ENCODE results near the gene CIZ1.
"Not testable (repeated sequence)": the region's sequence is repeated elsewhere in the genome, so short reads cannot be mapped to it uniquely, and the experiment has no call there.

CIZ1 gene

DNA sequence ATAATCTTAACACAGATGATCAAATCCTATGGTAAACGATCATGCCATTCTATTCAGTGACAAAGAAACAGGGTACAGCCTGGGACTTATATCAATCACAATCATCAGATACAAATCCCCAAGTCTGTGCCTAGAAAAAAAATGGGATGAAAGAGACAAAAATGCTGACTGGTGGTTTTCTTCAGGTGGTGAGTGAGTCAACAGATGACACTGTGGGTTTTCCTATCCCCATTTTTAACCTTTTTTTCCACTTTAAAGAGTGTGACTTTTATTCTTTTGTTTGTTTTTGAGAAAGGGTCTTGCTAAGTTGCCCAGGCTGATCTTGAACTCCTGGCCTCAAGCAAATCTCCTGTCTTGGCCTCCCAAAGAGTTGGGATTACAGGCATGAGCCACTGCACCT is 3.2 kb downstream of the CIZ1 start:
- DNase-seq = no peak

DNA sequence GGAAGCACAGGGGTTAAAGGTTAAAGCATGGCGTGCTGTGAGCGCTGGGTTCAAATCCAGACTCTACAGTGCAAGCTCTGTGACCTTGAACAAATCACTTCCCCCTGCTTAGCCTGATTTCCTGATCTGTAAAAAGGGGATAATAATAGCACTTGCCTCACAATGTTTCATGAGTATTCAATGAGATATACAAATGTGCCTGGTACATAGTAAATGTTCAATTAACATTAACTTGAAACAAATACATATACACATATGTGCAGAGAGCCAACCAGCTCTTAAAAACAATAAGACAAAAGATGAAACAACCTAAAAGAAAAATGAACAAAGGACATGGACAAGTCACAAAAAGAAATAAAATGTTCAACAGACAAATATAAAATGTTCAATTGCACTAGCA is 4.0 kb downstream of the CIZ1 start:
- DNase-seq = no peak

DNA sequence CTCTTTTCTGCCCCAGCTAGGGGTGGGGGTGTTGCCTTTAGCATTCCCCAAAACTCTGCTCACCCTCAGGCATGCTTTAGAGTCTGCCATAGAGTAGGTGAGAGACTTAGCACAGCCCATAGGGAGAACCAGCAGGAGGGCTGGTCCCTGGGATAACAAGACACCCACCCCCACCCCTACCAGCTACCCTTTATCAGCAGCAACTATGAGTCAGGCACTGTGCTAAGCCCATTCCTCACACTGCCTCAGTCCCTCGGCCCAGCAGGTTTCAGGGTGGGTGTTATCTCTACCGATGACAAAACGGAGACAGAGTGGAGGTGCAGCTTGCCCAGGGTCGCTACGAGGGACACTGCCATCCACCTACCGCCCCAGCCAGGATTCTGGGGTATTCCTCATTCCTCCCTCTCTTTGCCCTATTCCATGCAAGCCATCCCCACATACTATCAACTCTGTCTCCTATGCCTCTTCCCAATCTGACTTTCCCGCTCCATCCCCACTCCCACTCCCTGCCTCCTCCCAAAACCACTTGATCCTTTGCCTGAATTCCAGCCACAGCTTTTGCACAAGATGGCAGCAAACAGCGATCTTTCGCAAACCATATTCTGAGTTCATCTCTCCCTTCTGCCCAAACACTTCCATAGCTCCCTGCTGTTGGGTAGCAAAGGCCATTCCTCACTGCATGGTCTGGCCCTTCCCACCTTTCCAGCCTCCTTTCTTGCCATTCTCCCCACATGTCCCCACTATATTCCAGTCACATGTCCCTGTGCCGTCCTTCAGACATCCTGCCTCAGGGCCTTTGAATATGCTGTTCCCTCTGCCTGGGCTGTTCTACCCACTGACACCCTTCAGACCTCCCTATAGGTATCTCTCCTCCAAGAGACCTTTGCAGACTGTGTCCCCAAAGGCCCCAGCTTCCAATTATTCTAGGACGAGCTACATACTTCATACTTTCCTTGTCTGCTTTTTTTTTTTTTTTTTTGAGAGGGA is 5.1 kb downstream of the CIZ1 start:
- DNase-seq = no peak

DNA sequence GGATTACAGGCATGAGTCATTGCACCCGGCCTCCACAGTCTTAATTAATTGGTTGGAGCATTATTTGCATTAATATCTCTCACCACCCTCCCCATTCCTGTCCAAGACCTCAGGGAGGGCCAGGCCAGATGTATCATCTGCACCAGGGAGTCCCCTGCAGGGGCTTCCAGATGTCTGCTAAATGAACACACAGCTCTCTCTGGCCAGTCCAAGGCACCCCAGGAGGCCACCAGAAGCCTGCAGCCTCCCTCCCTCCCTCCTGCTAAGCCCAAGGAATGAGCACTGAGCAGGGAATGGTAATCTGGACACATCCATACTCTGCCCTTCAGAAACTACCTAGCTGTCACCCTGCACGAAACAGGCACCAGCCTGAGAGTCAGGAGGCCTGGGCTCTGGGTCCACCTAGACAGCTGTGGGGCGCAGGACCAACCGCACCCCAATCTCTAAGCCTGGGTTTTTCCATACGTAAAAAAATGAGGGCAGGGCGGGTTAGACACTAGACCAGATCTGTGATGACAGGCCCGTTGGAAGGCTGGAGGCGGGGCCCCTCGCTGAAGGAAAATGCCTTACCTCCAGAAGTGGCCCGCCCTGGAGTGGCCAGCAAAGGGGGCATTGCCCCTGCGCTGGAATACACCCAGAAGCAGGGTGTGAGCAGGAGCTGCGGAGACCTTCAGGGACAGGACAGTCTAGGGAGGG is 8.3 kb downstream of the CIZ1 start:
- DNase-seq = no peak

DNA sequence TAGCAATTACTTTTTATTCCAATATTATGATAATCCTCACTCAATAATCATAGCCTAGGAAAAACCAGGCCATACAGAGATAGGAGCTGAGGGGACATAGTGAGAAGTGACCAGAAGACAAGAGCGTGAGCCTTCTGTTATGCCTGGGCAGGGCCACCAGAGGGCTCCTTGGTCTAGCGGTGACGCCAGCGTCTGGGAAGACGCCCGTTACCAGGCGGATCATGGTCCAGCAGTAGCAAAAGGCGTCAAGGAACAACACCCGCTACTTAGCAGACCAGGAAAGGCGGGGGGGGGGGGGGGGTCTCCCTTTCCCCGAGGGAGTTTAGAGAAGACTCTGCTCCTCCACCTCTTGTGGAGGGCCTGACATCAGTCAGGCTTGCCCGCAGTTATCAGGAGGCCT is 9.9 kb downstream of the CIZ1 start:
- not testable (repeated sequence) for DNase-seq

DNA sequence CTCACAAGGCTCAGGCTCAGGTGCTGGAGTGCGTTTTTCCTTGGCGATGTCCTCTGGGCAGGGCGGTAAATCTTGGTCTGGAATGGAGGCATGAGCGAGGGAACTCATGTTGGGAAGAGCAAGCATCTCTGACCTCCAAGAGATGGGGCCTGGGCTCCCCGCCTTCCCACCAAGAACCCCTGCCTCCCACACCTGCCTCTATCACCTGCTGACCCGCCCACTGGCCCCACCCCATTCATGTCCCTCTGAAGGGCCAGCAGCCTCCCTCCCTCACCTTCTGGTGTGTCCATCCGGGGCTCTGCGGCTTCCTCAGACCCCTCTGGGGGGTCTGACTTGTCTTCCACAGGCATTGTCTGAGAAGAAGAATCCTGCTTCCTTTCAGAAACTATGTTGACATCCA is 10.9 kb downstream of the CIZ1 start:
- DNase-seq = no peak

DNA sequence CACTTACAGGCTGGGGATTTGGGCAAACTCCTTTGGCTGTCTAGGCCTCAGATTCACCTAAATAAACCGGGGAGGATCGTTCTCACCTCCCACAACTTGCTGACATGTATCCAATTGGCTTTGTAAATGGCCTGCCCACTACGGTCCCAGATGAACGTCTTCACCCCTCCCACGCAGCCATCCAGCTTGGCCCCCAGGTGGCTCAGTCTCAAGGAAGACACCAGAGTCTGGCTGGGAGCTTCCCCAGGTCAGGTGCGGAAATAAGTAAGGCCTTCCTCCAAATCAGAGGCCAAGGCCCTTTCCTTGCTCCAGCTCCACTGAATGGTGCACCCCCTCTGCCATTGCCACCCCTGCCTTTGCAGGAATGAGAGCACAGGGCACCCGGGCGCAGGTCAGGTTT is 11.4 kb downstream of the CIZ1 start:
- no peak for DNase-seq

DNA sequence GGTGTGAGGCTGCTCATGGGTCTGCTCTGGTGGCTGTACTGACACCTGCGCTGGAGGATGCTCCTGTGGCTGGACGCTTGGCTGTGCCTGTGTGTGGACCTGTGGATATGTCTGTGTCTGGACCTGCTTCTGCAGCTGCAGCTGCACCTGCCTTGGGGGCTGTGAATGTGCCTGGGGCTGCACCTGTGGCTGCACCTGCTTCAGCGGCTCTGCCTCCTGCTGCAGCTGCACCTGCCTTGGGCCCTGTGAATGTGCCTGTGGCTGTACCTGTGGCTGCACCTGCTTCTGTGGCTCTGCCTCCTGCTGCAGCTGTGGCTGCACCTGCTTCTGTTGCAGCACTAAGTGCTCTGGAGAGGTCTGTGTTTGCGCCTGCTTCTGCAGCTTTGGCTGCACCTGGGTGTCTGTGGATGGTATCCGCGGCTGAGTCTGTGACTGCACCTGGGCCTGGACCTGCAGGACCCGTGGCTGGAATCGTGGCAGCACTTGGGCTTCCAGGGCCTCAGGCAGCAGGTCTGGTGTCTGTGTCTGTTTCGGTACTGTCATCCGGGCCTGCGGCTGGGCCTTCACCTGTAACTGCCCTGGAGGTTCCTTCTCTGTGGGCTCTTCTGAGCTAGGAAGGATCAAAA is 12.5 kb downstream of the CIZ1 start:
- DNase-seq = no peak

DNA sequence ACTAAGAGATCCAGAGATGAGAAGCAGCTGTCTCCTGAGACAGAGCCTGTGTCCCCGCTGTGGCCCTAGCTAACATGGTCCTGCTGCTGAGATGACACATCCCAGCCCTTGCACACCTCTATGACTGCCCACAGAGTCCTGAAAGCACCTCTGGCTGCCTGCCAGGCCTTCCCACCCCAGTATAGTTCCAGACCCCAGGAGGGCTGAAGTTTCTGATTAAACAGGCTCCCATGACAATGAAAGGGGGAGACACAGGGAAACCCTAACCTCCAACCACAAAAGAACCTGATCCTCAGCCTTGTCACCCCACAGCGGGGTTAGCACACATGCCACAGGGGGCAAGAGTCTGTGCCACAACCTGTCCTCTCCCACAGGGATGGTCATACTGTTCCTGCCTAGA is 15.6 kb downstream of the CIZ1 start:
- DNase-seq = no peak

DNA sequence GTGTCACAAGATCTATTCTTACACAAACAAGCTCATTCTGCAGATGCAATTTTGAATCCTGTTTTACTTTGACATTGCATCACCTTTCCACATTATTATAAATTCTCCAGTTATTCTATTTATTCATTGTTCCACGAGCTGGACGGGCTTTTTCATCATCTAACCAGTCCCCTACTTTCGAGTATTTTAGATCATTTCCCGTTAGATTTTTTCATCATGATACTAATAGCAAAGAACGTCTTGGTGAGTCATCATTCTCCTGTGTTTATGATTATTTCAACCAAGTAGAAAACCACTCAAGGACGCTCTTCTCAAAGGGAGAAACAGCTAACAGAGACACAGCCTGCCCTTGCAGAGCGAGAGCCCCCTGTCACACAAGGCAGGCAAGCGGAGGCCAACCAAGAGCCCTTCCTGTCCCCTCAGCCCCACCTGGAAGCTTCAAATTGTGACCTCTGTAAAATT is 16.2 kb downstream of the CIZ1 start:
- no peak for DNase-seq

DNA sequence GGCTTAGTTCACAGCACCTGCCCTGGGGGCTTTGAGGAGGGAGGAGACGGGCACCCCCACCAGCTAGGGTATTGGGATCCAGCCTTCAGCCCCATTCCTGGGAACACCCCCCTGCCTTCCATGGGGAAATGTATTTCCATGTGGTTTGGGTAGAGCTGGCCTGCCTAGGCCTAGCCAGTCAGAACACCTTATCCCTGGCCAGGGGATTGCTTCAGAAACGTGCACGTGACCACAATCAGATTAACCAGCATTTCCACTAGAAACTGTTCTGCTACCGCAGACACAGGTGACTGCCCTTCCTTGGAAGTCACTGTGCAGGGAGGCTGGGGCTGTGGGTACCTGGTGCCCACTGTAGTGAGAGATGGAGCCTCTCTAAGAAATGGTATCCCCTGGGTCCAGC is 17.3 kb downstream of the CIZ1 start:
- no peak for DNase-seq

DNA sequence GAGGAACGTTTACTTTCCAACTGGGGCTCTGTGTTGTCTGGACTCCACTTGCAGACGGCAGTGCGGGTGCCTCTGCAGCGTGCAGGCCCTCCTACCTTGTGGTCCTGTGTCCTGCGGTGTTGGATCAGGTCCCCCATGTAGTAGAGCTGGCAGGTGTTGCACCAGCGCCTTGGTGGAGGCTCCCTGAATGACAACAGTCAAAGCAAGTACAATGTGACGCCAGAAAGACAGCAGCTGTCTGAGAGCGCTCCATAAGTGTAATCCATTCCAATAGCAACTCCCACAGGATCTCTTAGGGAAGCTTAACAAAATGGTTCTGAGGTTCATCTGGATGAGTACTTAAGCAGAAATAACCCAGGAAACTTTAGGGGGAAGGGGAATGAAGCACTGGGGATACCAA is 21.4 kb downstream of the CIZ1 start:
- no peak for DNase-seq

DNA sequence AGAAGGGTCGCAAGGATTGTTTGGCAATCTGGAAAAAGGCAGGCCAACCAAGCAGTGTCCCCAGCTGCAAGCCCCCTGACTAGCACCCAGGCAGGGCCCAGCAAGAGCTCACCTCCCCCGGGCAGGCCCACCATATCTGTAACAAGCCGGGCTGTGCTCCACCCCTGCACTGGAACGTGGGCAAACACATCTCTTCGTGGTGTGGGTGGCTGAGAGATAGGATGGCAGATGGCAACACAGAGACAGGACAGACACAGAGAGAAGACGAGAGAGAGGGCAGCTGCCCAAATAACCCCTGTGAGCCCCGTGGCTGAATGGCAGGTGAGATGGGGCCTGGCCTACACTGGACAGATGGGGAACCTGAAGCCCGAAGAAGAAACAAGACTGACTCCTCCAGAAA is 21.9 kb downstream of the CIZ1 start:
- DNase-seq = no peak

DNA sequence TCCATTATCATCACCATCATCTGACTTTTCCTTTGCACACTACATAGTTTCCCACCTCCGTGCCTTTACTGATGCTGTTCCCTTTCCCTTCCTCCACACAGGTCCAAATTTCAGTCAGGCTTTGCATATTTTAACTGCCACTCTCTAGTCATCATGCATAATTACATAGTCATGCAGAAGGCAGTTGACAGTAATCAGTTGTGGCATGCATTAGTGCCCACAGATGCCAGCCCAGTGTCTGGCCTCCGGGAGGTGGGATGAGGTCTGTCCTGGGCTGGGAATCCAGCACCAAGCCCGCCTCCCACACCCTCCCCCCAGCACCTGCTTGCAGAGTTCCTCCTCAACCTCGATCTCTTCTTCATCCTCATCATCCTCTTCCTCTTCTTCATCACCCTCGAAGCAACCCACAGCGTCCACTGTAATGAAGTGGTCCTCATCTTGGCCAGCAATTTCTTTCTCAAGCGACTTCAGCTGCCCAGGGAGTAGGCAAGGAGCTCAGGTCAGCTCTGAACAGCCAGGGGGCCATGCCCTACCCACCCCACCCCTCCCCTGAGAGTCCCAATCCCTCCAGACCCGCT is 22.6 kb downstream of the CIZ1 start:
- DNase-seq = no peak

DNA sequence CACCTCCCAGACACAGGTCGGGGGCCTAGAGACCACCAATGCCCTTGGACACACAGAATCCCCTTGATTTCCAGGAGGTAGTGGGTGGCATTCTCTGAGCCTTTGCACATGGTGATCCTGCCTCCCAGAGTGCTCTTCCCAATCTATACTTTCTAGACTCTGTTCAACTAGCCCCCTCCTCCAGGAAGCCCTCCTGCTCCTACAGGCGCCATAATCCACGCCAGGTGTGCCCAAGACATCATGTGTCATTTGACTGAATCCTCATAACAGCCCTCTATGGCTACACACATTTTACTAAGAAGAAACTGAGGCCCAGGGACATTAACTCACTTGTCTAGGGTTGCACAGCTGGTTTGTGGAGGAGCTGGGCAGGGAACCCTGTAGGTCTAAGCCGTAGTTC is 24.2 kb downstream of the CIZ1 start:
- no peak for DNase-seq

DNA sequence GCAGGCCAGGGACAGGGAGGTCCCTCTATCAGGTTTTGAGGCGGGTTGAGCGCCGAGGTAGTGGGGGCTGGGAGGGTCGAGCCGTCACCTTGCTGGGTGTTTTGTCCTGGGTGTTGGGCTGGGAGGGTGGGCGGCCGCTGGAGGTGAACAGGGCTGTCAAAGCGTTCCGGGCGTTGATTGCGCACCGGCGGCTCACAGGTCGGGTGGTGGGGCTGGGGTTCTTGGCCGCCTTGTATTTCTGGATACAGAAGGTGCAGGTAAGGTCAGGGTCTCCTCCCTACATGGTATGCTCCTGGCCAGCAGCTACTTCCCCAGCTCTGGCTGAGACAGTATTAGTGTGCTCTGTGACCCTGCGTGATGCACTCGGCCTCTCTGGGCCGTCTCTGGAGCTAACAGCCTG is 25.2 kb downstream of the CIZ1 start:
- DNase-seq = no peak

DNA sequence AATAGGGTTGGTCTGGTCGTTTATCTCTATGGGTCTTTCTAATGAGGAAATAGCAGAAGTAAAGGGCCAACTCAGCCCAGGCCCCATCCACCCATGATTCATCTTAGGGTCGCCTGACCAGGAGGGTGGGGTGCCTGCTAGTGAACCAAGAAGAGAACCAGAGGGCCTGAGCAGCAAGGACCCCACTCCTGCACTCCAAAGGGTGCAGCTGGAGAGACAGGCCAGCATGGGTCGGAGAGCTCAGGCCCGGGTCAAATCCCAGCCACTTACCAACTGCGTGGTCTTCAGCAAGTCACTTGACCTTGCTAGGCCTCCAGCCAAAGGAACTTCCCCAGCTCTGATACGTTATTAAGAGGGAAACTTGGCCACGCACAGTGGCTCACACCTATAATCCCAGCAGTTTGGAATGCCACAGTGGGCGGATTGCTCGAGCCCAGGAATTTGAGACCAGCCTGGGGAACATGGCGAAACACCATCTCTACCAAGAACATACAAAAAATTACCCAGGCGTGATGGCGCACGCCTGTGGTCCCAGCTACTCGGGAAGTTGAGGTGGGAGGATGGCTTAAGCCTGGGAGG is 27.0 kb downstream of the CIZ1 start:
- DNase-seq = no peak

DNA sequence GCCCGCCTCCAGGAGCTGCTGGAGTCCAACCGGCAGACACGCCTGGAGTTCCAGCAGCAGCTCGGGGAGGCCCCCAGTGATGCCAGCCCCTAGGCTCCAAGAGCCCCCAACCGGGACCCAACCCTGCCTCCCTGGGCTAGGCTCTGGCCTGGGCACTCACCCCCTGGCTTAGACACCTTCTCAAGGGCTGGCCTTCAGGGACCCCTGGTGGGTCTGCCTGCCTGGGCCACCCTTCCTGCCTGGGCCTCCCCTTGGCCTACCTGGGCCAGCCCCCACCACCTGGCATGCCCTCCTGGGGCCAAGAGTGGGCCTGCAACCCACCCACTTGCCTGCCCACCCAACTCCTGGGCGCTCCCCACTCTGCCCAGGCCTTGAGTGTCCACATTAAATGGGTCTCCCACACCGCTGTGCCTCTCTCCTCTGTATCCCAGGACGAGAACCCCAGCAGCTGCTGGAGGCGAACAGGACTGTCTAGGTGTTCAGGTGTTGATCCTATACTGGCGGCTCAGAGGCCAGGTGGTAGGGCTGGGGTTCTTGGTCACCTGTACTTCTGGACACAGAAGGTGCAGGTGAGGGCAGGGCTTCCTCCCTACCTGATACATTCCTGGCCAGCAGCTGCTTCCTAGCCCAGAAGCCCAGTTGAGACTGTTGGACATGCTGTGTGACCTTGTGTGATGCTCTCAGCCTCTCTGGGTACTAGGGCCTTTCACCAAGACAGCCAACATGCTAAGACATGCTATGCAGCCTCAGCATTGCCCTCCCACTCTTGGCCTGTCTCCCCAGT is 27.7 kb downstream of the CIZ1 start:
- no peak for DNase-seq

DNA sequence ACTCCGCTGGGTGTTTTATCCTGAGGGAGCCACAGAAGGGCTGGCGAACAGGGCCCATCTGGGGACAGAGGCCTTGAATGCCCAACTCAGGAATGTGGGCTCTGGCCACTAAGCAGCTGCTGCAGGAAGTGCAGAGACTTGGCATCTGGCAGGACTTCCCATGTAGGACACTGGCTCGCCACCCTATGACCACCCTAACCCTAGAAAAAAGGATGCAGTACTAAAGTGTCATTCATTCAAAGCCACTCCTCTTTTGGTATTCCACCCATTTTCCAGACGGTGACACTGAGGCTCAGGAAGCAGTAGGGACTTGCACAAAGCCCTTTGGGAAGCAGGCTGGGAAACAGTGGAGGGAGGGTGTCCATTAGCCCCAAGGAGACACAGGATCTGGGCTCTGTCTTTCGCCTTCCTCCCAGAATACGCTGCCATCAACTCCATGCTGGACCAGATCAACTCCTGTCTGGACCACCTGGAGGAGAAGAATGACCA is 28.3 kb downstream of the CIZ1 start:
- DNase-seq = no peak

DNA sequence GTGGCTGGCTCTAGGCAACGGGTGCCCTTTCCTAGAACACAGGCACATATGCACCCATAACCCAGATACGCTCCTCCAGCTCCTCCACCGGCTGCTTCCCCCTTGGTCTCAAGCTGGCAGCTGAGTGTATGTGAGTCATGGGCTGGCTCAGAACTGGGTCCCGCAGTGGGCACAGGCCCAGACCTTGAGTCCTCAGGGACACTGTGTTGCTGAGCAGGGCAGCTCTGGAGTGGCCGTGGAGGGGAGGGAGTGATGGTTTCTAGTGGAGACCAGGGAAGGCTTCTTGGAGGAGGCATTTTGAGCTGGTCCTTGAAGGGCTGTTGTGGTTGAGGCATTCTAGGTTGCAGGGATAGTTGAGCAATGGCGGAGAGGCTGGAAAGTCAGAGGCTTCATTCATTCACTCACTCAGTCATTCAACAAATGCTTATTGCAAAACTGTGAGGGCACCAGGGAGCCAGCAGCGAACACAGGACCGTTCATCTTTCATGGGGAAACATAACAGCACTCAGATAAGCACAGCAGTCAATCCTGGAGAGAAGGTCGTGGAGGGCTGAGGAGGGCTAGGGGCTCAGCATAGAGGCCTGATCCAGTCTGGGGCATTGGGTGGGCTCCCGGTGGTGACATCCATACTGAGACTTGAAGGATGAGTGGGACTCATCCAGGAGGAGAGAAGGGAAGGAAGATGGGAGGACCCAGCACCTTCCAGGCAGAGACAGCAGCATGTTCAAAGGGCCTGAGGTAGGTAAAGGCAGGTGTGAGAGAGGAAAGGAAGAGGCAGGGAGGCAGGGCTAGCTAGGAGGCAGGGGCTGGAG is 29.0 kb downstream of the CIZ1 start:
- DNase-seq = no peak

All from activated CD4-positive, alpha-beta T cell treated with anti-CD3 and anti-CD28 coated beads for 1 hour (primary cell).